GM12878 (cell line): Measurements from ENCODE around the gene POFUT1.

ENCODE experiments used
- CREB1 ChIP-seq: IDR thresholded peaks from 2 replicates; pipeline ENCODE4 v1.6.1; 2012; ENCODE audit warnings: low read depth, mild to moderate bottlenecking, inconsistent platforms
- JUNB ChIP-seq: IDR thresholded peaks from 2 replicates; pipeline ENCODE4 v1.6.1; 2016; ENCODE audit warnings: antibody characterized with exemption, mild to moderate bottlenecking

DNA sequence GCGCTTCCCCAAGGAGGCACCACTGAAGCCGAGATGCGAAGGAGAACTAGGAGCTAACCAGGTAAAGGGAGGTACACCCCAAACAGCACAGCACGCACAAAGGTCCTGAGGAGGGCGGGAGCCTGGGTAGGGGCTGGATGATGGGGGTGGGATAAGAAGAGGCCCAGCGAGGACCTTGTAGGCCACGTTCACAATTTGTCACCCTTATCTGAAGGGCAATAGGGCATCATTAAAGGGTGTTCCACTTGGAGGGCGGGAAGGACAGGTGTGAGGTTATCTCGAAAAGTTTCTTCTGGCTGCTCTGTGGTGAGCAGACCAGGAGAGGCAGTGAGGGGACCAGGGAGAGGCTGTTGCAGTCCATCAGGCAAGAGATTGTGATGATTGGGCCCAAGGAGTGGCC, 25.6 kb downstream of the POFUT1 start:
- TF ChIP-seq JUNB (no peak), CREB1 (no peak)
